SH-SY5Y (cell line): ENCODE measurements around the gene SLC12A3.
A peak's percentile ranks its signal among the peaks of the same experiment; 100 is the strongest.

Experiments
- GATA2 ChIP-seq: IDR thresholded peaks from 2 replicates; pipeline ENCODE4 v1.6.1; 2011; ENCODE audit warnings: mild to moderate bottlenecking, low read depth, low read length
- GATA3 ChIP-seq: IDR thresholded peaks from 2 replicates; pipeline ENCODE4 v1.6.1; 2011; ENCODE audit warnings: low read depth, mild to moderate bottlenecking, low read length, moderate library complexity

DNA sequence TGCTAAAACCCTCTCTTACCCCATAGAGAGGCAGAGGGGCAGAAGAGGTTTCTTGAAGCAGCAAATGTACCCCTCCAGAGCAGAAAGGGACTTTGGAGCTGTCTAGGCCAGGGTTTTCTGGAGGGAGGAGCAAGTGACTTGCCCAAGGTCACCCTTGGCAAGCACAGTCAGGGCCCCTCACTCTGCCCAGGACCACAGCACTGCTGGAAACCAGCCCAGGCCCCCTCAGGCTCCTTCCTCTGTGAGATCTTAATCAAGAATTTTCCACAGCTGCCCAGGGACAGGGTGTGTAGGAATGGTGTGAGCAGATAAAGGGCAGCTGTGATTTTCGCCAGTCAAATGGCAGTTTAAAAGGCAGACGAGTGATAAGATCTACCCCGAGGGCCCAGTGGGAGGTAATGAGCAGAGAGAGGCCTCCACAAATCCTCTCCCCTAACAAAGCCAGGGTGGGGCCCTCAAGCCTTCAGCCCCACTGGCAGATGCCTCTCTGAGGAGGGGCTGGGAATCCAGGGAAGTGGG is 3.9 kb upstream of the SLC12A3 start:
- TF ChIP-seq GATA2 = peak; percentile 100
- TF ChIP-seq GATA3 = peak; percentile 97
